ENCODE data around the gene PTPRJ.

GRCh38 chr11:48093323-48093722 is 113.0 kb downstream of the PTPRJ start:
- TF ChIP-seq EZH2 (IDR thresholded peaks at IDR 0.05; ENCODE audit: borderline replicate concordance, low read depth, low read length, poor library complexity, severe bottlenecking) (no peak), CTCF (conservative IDR thresholded peaks at IDR 0.05; ENCODE audit: low read depth, low read length) (no peak)

All from A673 (cell line).